Left cardiac atrium (tissue), 4 donors: ENCODE results near the gene PIGL. TPM values are rescaled to one million over a fixed set of nuclear protein-coding genes. Genes with fewer than 3 reads are reported as not detected.
"Not testable (repeated sequence)": the region's sequence is repeated elsewhere in the genome, so short reads cannot be mapped to it uniquely, and the experiment has no call there.

Experiments used
- ATAC-seq, 2 donors: fragments of 200-7000 bp; cut with Tn5 transposase; one replicate each; pipeline ENCODE4 v1.9.1; 2020; ENCODE audit warnings: mild to moderate bottlenecking in 2 of 2, moderate library complexity in 2 of 2
- DNase-seq: peaks from one replicate; pipeline ENCODE4 v3.0.0-alpha.2; 2020
- intact Hi-C, 2 donors: fragments of 100-400 bp; cut with DNase I; formaldehyde crosslinking; loops; one replicate each; pipeline versions ENCODE4 v1.14.1 to v1.15.1; 2022 to 2023
- total RNA-seq, 2 donors: library from RNA; stranded (reverse); fragmentation: NEBNext Ultra II Directional; extraction: Animal tissue kit (Norgen Biotek cat#: 25700); gene quantifications; one replicate each; pipeline ENCODE4 v1.2.1, GENCODE V29; 2021
- donor health status: DM: no; HTN: yes; CAD: no.
- donor health status: DM: no; HTN: yes; CAD: no; lungs with severe emphysema.
- donor health status: DM: yes; HTN: yes; CAD: no.
- donor health status: Dilated cardiomyopathy.

The PIGL gene
- total RNA-seq, 2 donors from 2014 or later = 9.7 to 18.0 TPM

- intact Hi-C loops = no loop called here
- no peak for DNase-seq
- ATAC-seq = no peak
Observed at GRCh38 chr17:16297367-16298139, 80.5 kb downstream of the PIGL start.

- intact Hi-C loops = no loop called here
- ATAC-seq (no peak), DNase-seq (no peak)
Observed at GRCh38 chr17:16298140-16298662, 81.2 kb downstream of the PIGL start.

- no peak for DNase-seq
- ATAC-seq = no peak
- intact Hi-C loops = no loop called here
Observed at GRCh38 chr17:16300554-16300953, 83.5 kb downstream of the PIGL start.

GRCh38 chr17:16301963-16302855, 85.2 kb downstream of the PIGL start:
- intact Hi-C loops = no loop called here
- DNase-seq = no peak
- ATAC-seq = no peak

- ATAC-seq = no peak
- no peak for DNase-seq
- intact Hi-C loops = no loop called here
Observed at GRCh38 chr17:16302856-16303255, 85.8 kb downstream of the PIGL start.

GRCh38 chr17:16304830-16305229, 87.8 kb downstream of the PIGL start:
- no peak for DNase-seq
- no peak for ATAC-seq
- intact Hi-C loops = no loop called here

GRCh38 chr17:16306211-16306610, 89.2 kb downstream of the PIGL start:
- no peak for ATAC-seq

GRCh38 chr17:16312061-16312460, 95.1 kb downstream of the PIGL start:
- DNase-seq, intact Hi-C loops, ATAC-seq: not testable (repeated sequence)

More at GRCh38 chr17:16306211-16306610, 89.2 kb downstream of the PIGL start:
- no peak for DNase-seq
- intact Hi-C loops = no loop called here

- no peak for ATAC-seq
- intact Hi-C loops = no loop called here
Observed at GRCh38 chr17:16313139-16314090, 96.4 kb downstream of the PIGL start.

GRCh38 chr17:16314189-16314588, 97.2 kb downstream of the PIGL start:
- intact Hi-C loops = no loop called here
- no peak for ATAC-seq
- DNase-seq = no peak

More at GRCh38 chr17:16313139-16314090, 96.4 kb downstream of the PIGL start:
- DNase-seq = no peak

- intact Hi-C loops = no loop called here
- ATAC-seq = no peak
Observed at GRCh38 chr17:16314859-16315258, 97.8 kb downstream of the PIGL start.

GRCh38 chr17:16319969-16320368, 103.0 kb downstream of the PIGL start:
- intact Hi-C loops = no loop called here
- ATAC-seq (no peak), DNase-seq (no peak)

More at GRCh38 chr17:16314859-16315258, 97.8 kb downstream of the PIGL start:
- no peak for DNase-seq

- DNase-seq = no peak
- no peak for ATAC-seq
- intact Hi-C loops = no loop called here
Observed at GRCh38 chr17:16322636-16323035, 105.6 kb downstream of the PIGL start.

- DNase-seq (no peak), ATAC-seq (no peak)
- intact Hi-C loops = no loop called here
Observed at GRCh38 chr17:16325964-16326363, 109.0 kb downstream of the PIGL start.

GRCh38 chr17:16327018-16327417, 110.0 kb downstream of the PIGL start:
- DNase-seq (no peak), ATAC-seq (no peak)
- intact Hi-C loops = no loop called here

GRCh38 chr17:16328997-16329396, 112.0 kb downstream of the PIGL start:
- peak in 1 of 2 donors; percentile 17 for ATAC-seq
- no peak for DNase-seq
- intact Hi-C loops = no loop called here

GRCh38 chr17:16329519-16330271, 112.7 kb downstream of the PIGL start:
- DNase-seq (peak; percentile 30), ATAC-seq (peak; percentile 38 to 92)
- intact Hi-C loops = no loop called here

- ATAC-seq (no peak), DNase-seq (no peak)
- intact Hi-C loops = no loop called here
Observed at GRCh38 chr17:16338391-16338790, 121.4 kb downstream of the PIGL start.
